Measurements from ENCODE around the gene SMYD3. TPM values are rescaled to one million over a fixed set of nuclear protein-coding genes. Genes with fewer than 3 reads are reported as not detected.

Gene SMYD3
- total RNA-seq, 1 experiment from 2014 or later: 35.1 TPM

- no peak overlapping the region for H3K27ac Mint-ChIP-seq (ENCODE audit: unreplicated experiment)
- no peak overlapping the region for H3K4me3 Mint-ChIP-seq (ENCODE audit: low read depth, unreplicated experiment)
- BruUV-seq (replicated peaks): no TSS peak
These were observed 79.5 kb downstream of the SMYD3 start for GRCh38 chr1:246427611-246428010.

GRCh38 chr1:246425895-246426294, 81.2 kb downstream of the SMYD3 start:
- Mint-ChIP-seq H3K27ac (ENCODE audit: unreplicated experiment) (no peak overlapping the region), H3K9me3 (ENCODE audit: low read depth, unreplicated experiment) (peaks cover 6% of the 10 kb centered on the region), H3K36me3 (ENCODE audit: insufficient read depth, unreplicated experiment) (no peaks in the 10 kb centered on the region), H3K4me1 (ENCODE audit: low read depth, unreplicated experiment) (peaks cover 15% of the 10 kb centered on the region), H3K4me3 (ENCODE audit: low read depth, unreplicated experiment) (no peak overlapping the region), H3K27me3 (ENCODE audit: unreplicated experiment) (no peaks in the 10 kb centered on the region)
- intact Hi-C loops (cut with micrococcal nuclease; ENCODE audit: unreplicated experiment): no loop called here
- no peak for TF ChIP-seq CTCF (IDR thresholded peaks at IDR 0.05; ENCODE audit: unreplicated experiment)
- CTCF ChIA-PET: interaction anchor here (0.6 kb wide), 1 partner anchor 20 kb away, joined by 3 read pairs; no protein-coding TSS in a partner anchor
- no TSS peak for BruUV-seq (replicated peaks)
- DNase-seq: no peak

More at GRCh38 chr1:246427611-246428010, 79.5 kb downstream of the SMYD3 start:
- TF ChIP-seq CTCF (IDR thresholded peaks at IDR 0.05; ENCODE audit: unreplicated experiment): no peak
- Mint-ChIP-seq H3K36me3 (ENCODE audit: insufficient read depth, unreplicated experiment) (no peaks in the 10 kb centered on the region), H3K9me3 (ENCODE audit: low read depth, unreplicated experiment) (peaks cover 6% of the 10 kb centered on the region), H3K27me3 (ENCODE audit: unreplicated experiment) (no peaks in the 10 kb centered on the region), H3K4me1 (ENCODE audit: low read depth, unreplicated experiment) (peaks cover 15% of the 10 kb centered on the region)
- CTCF ChIA-PET: no interaction called here
- intact Hi-C loops (cut with micrococcal nuclease; ENCODE audit: unreplicated experiment): no loop called here
- DNase-seq: no peak

GRCh38 chr1:246425139-246425794, 81.8 kb downstream of the SMYD3 start:
- CTCF ChIA-PET: interaction anchor here (0.6 kb wide), 1 partner anchor 20 kb away, joined by 3 read pairs; no protein-coding TSS in a partner anchor
- no peak overlapping the region for H3K27ac Mint-ChIP-seq (ENCODE audit: unreplicated experiment)
- BruUV-seq (replicated peaks): no TSS peak
- H3K4me1 Mint-ChIP-seq (ENCODE audit: low read depth, unreplicated experiment): peaks cover 15% of the 10 kb centered on the region
- H3K36me3 Mint-ChIP-seq (ENCODE audit: insufficient read depth, unreplicated experiment): no peaks in the 10 kb centered on the region
- no peak overlapping the region for H3K4me3 Mint-ChIP-seq (ENCODE audit: low read depth, unreplicated experiment)
- peaks cover 3% of the 10 kb centered on the region for H3K9me3 Mint-ChIP-seq (ENCODE audit: low read depth, unreplicated experiment)
- TF ChIP-seq CTCF (IDR thresholded peaks at IDR 0.05; ENCODE audit: unreplicated experiment): no peak
- no peaks in the 10 kb centered on the region for H3K27me3 Mint-ChIP-seq (ENCODE audit: unreplicated experiment)
- DNase-seq: no peak
- intact Hi-C loops (cut with micrococcal nuclease; ENCODE audit: unreplicated experiment): no loop called here

GRCh38 chr1:246420300-246420699, 86.8 kb downstream of the SMYD3 start:
- H3K27me3 Mint-ChIP-seq (ENCODE audit: unreplicated experiment): no peaks in the 10 kb centered on the region
- H3K4me1 Mint-ChIP-seq (ENCODE audit: low read depth, unreplicated experiment): peaks cover 1% of the 10 kb centered on the region
- CTCF ChIA-PET: no interaction called here
- no peak for DNase-seq
- H3K9me3 Mint-ChIP-seq (ENCODE audit: low read depth, unreplicated experiment): peaks cover 9% of the 10 kb centered on the region
- no TSS peak for BruUV-seq (replicated peaks)
- intact Hi-C loops (cut with micrococcal nuclease; ENCODE audit: unreplicated experiment): no loop called here
- H3K27ac Mint-ChIP-seq (ENCODE audit: unreplicated experiment): no peak overlapping the region
- no peak for TF ChIP-seq CTCF (IDR thresholded peaks at IDR 0.05; ENCODE audit: unreplicated experiment)
- no peak overlapping the region for H3K4me3 Mint-ChIP-seq (ENCODE audit: low read depth, unreplicated experiment)
- no peaks in the 10 kb centered on the region for H3K36me3 Mint-ChIP-seq (ENCODE audit: insufficient read depth, unreplicated experiment)
